Mesenchymal stem cell (in vitro differentiated cells and primary cell): ENCODE data around the gene SMOC2.

Source experiments
- DNase-seq: peaks from one replicate; pipeline ENCODE4 v3.0.0-alpha.2; 2013
- H2AFZ ChIP-seq: one replicate; pipeline ENCODE4 v1.6.1; 2013; ENCODE audit warnings: low read depth, mild to moderate bottlenecking, control low read depth, inconsistent platforms, low read length, moderate library complexity
- H2AK5ac ChIP-seq: 2 replicates; pipeline ENCODE4 v1.6.1; 2013; ENCODE audit warnings: low read length, moderate library complexity, mild to moderate bottlenecking, inconsistent platforms; ENCODE audit not compliant: severe bottlenecking
- H2BK120ac ChIP-seq: one replicate; pipeline ENCODE4 v1.6.1; 2013; ENCODE audit warnings: low read depth, mild to moderate bottlenecking, inconsistent platforms, low read length, moderate library complexity
- H2BK12ac ChIP-seq, 2 experiments: one replicate each; pipeline ENCODE4 v1.6.1; 2013; ENCODE audit warnings: inconsistent platforms in 2 of 2, low read length in 2 of 2, mild to moderate bottlenecking in 2 of 2, moderate library complexity in 2 of 2, control low read depth in 1 of 2
- H2BK15ac ChIP-seq: one replicate; pipeline ENCODE4 v1.6.1; 2013; ENCODE audit warnings: mild to moderate bottlenecking, low read depth, inconsistent platforms; ENCODE audit not compliant: poor library complexity, severe bottlenecking
- H2BK5ac ChIP-seq: 2 replicates; pipeline ENCODE4 v1.6.1; 2013; ENCODE audit warnings: low read depth, mild to moderate bottlenecking, low read length, control low read depth, inconsistent platforms; ENCODE audit not compliant: poor library complexity, severe bottlenecking
- H3K14ac ChIP-seq, 2 experiments: one replicate each; pipeline ENCODE4 v1.6.1; 2013; ENCODE audit warnings: inconsistent platforms in 2 of 2, low read length in 2 of 2, control low read depth in 1 of 2, mild to moderate bottlenecking in 1 of 2, moderate library complexity in 1 of 2
- H3K18ac ChIP-seq, 2 experiments: one replicate each; pipeline ENCODE4 v1.6.1; 2013; ENCODE audit warnings: inconsistent platforms in 2 of 2, low read length in 2 of 2, control low read depth in 1 of 2, low read depth in 1 of 2, mild to moderate bottlenecking in 1 of 2
- H3K23ac ChIP-seq, 2 experiments: one replicate each; pipeline ENCODE4 v1.6.1; 2013; ENCODE audit warnings: inconsistent platforms in 2 of 2, low read length in 2 of 2, mild to moderate bottlenecking in 2 of 2, moderate library complexity in 2 of 2, control low read depth in 1 of 2
- H3K27ac ChIP-seq: 2 replicates; pipeline ENCODE4 v1.5.1; 2013; ENCODE audit warnings: mild to moderate bottlenecking, moderate library complexity, low read length, control low read depth, inconsistent platforms; ENCODE audit not compliant: poor library complexity, severe bottlenecking
- H3K27me3 ChIP-seq, 2 experiments: 2 replicates each; pipeline versions ENCODE4 v1.6.1 to v1.7.0; 2013; ENCODE audit warnings: low read length in 2 of 2, mild to moderate bottlenecking in 2 of 2, moderate library complexity in 2 of 2, control low read depth in 1 of 2, inconsistent platforms in 1 of 2; ENCODE audit not compliant: control insufficient read depth in 1 of 2, insufficient read depth in 1 of 2
- H3K36me3 ChIP-seq, 2 experiments: 2 replicates each; pipeline versions ENCODE4 v1.6.1 to v1.7.0; 2013; ENCODE audit warnings: low read length in 2 of 2, control low read depth in 1 of 2, inconsistent platforms in 1 of 2, low read depth in 1 of 2, mild to moderate bottlenecking in 1 of 2; ENCODE audit not compliant: insufficient read depth in 2 of 2, control insufficient read depth in 1 of 2
- H3K4ac ChIP-seq, 2 experiments: one replicate each; pipeline ENCODE4 v1.6.1; 2013; ENCODE audit warnings: inconsistent platforms in 2 of 2, low read length in 2 of 2, mild to moderate bottlenecking in 2 of 2, moderate library complexity in 2 of 2, control low read depth in 1 of 2, low read depth in 1 of 2
- H3K4me1 ChIP-seq: 2 replicates; pipeline ENCODE4 v1.6.1; 2013; ENCODE audit warnings: low read depth, low read length, control low read depth; ENCODE audit not compliant: control insufficient read depth, insufficient read depth
- H3K4me2 ChIP-seq: 2 replicates; pipeline ENCODE4 v1.6.1; 2013; ENCODE audit warnings: low read length, mild to moderate bottlenecking, inconsistent platforms; ENCODE audit not compliant: poor library complexity, severe bottlenecking
- H3K4me3 ChIP-seq, 2 experiments: 2 replicates each; pipeline versions ENCODE4 v1.5.1 to v1.7.0; 2013; ENCODE audit warnings: low read length in 2 of 2, mild to moderate bottlenecking in 2 of 2, control low read depth in 1 of 2, low read depth in 1 of 2; ENCODE audit not compliant: insufficient read depth in 1 of 2
- H3K79me1 ChIP-seq: replicated peaks from 2 replicates; pipeline ENCODE4 v1.6.1; 2013; ENCODE audit warnings: mild to moderate bottlenecking, control low read depth, low read length, inconsistent platforms; ENCODE audit not compliant: poor library complexity, severe bottlenecking
- H3K9ac ChIP-seq: 2 replicates; pipeline ENCODE4 v1.7.0; 2013; ENCODE audit warnings: mild to moderate bottlenecking, low read length, moderate library complexity
- H3K9me3 ChIP-seq: 2 replicates; pipeline ENCODE4 v1.7.0; 2013; ENCODE audit warnings: mild to moderate bottlenecking, low read length; ENCODE audit not compliant: control insufficient read depth
- H4K8ac ChIP-seq: one replicate; pipeline ENCODE4 v1.6.1; 2013; ENCODE audit warnings: inconsistent platforms, mild to moderate bottlenecking, low read length, moderate library complexity
- H4K91ac ChIP-seq: one replicate; pipeline ENCODE4 v1.6.1; 2013; ENCODE audit warnings: mild to moderate bottlenecking, low read length, inconsistent platforms
- WGBS: methylation state at CpG from one replicate; pipeline ENCODE4 v1.1.7; 2013; ENCODE audit warnings: mixed read lengths; 5-methylcytosine and 5-hydroxymethylcytosine counted together

SMOC2 gene

DNA sequence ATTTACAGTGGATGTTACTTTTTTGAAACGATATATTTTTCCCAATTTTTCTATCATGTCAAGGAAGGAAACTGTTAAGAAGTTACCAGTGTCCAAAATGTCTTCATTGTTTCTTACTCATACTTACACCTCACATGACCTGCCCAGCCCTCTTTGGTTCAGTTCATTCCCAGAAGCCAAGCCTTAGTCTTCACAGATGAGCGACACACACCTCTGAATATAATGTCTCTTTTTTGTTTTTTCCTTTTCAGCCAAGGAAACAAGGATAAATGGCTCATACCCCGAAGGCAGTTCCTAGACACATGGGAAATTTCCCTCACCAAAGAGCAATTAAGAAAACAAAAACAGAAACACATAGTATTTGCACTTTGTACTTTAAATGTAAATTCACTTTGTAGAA lies 225.2 kb downstream of the SMOC2 start:
- Histone ChIP-seq H3K79me1 (no peaks in the 10 kb centered on the region), H3K4ac (no peak overlapping the region), H3K4me1 (no peaks in the 10 kb centered on the region), H2AFZ (no peak overlapping the region), H2BK12ac (no peak overlapping the region), H3K4me3 (no peak overlapping the region), H2BK5ac (no peak overlapping the region), H3K9me3 (no peaks in the 10 kb centered on the region), H3K18ac (no peak overlapping the region), H2BK15ac (no peak overlapping the region), H3K27me3 (peaks cover 0 to 13% of the 10 kb centered on the region in 2 experiments), H4K8ac (no peak overlapping the region), H3K14ac (no peak overlapping the region), H3K4me2 (no peak overlapping the region), H3K9ac (no peak overlapping the region), H3K23ac (no peak overlapping the region), H2AK5ac (no peak overlapping the region), H3K36me3 (no peaks in the 10 kb centered on the region), H3K27ac (no peak overlapping the region), H2BK120ac (no peak overlapping the region), H4K91ac (no peak overlapping the region)
- 76% methylated on average over 2 of the region's 3 CpGs for WGBS
- DNase-seq, result no peak

DNA sequence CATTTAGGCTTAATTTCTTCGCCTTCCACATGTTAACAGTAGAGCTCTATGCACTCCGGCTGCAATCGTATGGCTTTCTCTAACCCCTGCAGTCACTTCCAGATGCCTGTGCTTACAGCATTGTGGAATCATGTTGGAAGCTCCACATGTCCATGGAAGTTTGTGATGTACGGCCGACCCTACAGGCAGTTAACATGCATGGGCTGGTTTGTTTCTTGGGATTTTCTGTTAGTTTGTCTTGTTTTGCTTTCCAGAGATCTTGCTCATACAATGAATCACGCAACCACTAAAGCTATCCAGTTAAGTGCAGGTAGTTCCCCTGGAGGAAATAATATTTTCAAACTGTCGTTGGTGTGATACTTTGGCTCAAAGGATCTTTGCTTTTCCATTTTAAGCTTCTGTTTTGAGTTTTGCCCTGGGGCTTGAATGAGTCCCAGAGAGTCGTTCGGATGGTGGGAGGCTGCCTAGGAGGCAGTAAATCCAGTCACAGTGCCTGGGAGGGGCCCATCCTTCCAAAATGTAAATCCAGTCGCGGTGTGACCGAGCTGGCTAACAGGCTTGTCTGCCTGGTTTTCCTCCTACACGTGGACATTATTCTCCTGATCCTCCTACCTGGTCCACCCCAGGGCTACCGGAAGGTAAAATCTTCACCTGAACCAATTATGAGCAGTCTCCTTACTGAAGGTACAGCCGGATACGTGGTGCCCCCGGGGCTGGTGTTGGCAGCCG lies 225.9 kb downstream of the SMOC2 start:
- WGBS, result 73% methylated on average over 18 of the region's 18 CpGs
- H4K8ac ChIP-seq, result no peak overlapping the region

DNA sequence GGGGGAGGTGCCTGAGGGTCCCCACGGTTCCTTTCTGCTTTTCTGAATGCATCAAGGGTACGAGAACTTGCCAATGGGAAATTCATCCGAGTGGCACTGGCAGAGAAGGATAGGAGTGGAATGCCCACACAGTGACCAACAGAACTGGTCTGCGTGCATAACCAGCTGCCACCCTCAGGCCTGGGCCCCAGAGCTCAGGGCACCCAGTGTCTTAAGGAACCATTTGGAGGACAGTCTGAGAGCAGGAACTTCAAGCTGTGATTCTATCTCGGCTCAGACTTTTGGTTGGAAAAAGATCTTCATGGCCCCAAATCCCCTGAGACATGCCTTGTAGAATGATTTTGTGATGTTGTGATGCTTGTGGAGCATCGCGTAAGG lies 226.4 kb downstream of the SMOC2 start:
- Histone ChIP-seq H4K8ac (no peak overlapping the region), H2AK5ac (no peak overlapping the region), H3K4me2 (no peak overlapping the region), H2BK15ac (no peak overlapping the region), H2BK5ac (no peak overlapping the region), H3K9ac (no peak overlapping the region), H2BK12ac (no peak overlapping the region), H3K4ac (no peak overlapping the region), H2AFZ (no peak overlapping the region), H3K27me3 (peaks cover 0 to 12% of the 10 kb centered on the region in 2 experiments), H3K4me1 (no peaks in the 10 kb centered on the region), H3K23ac (no peak overlapping the region), H3K9me3 (no peaks in the 10 kb centered on the region), H3K14ac (no peak overlapping the region), H4K91ac (no peak overlapping the region), H2BK120ac (no peak overlapping the region), H3K79me1 (no peaks in the 10 kb centered on the region), H3K4me3 (no peak overlapping the region), H3K36me3 (no peaks in the 10 kb centered on the region), H3K27ac (no peak overlapping the region), H3K18ac (no peak overlapping the region)
- 77% methylated on average over 7 of the region's 7 CpGs for WGBS
- DNase-seq, result no peak

More for the DNA sequence above, 225.9 kb downstream of the SMOC2 start:
- H3K9ac ChIP-seq, result no peak overlapping the region
- peaks cover 0 to 13% of the 10 kb centered on the region in 2 experiments for H3K27me3 ChIP-seq
- H2AK5ac ChIP-seq, result no peak overlapping the region
- H3K79me1 ChIP-seq, result no peaks in the 10 kb centered on the region
- H3K4me1 ChIP-seq, result no peaks in the 10 kb centered on the region
- H2AFZ ChIP-seq, result no peak overlapping the region
- no peak for DNase-seq
- H2BK120ac ChIP-seq, result no peak overlapping the region
- H3K14ac ChIP-seq, result no peak overlapping the region
- H3K4me2 ChIP-seq, result no peak overlapping the region
- no peak overlapping the region for H4K91ac ChIP-seq
- no peaks in the 10 kb centered on the region for H3K9me3 ChIP-seq
- no peaks in the 10 kb centered on the region for H3K36me3 ChIP-seq
- H3K23ac ChIP-seq, result no peak overlapping the region
- no peak overlapping the region for H3K18ac ChIP-seq
- H3K4me3 ChIP-seq, result no peak overlapping the region
- H3K27ac ChIP-seq, result no peak overlapping the region
- no peak overlapping the region for H3K4ac ChIP-seq
- H2BK12ac ChIP-seq, result no peak overlapping the region
- H2BK15ac ChIP-seq, result no peak overlapping the region
- no peak overlapping the region for H2BK5ac ChIP-seq

DNA sequence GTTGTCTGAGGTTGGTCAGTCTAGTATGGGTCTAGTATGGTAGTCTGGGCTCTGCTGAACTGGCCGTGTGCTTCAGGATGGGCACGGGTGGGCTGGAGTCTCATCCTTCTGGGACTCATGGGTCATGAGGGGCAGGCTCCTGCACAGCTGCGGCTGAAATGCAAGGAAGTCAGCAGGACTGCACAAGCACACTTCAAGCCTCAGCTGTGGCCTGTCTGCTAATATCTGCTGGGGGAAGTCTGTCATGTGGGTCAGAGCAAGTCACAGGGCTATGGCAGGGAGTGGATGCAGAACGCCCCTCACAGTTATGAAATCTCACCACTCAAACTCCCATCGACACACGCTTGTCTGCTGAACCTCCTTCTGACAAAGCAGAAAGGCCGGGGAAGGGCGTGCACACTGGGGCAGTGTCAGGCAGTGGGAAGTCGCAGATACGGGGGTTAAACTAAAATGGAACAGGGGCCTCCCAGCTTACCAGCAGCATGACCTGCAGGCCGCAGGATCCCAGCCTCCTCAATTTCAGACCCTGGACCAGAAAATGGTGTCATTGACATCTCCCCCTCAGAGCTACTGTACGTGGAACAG lies 229.5 kb downstream of the SMOC2 start:
- H4K8ac ChIP-seq, result no peak overlapping the region
- H4K91ac ChIP-seq, result no peak overlapping the region
- no peak overlapping the region for H3K18ac ChIP-seq
- H2BK15ac ChIP-seq, result no peak overlapping the region
- H3K9ac ChIP-seq, result no peak overlapping the region
- H3K27me3 ChIP-seq, result peaks cover 0 to 7% of the 10 kb centered on the region in 2 experiments
- H3K23ac ChIP-seq, result no peak overlapping the region
- no peak overlapping the region for H3K4ac ChIP-seq
- H2BK5ac ChIP-seq, result no peak overlapping the region
- H3K27ac ChIP-seq, result no peak overlapping the region
- no peaks in the 10 kb centered on the region for H3K4me1 ChIP-seq
- H2AFZ ChIP-seq, result no peak overlapping the region
- no peak overlapping the region for H3K4me2 ChIP-seq
- no peak overlapping the region for H2AK5ac ChIP-seq
- 75% methylated on average over 12 of the region's 12 CpGs for WGBS
- H3K36me3 ChIP-seq, result no peaks in the 10 kb centered on the region
- DNase-seq, result no peak
- no peak overlapping the region for H3K14ac ChIP-seq
- H2BK12ac ChIP-seq, result no peak overlapping the region
- H3K9me3 ChIP-seq, result no peaks in the 10 kb centered on the region
- H3K79me1 ChIP-seq, result no peaks in the 10 kb centered on the region
- no peak overlapping the region for H2BK120ac ChIP-seq
- H3K4me3 ChIP-seq, result no peak overlapping the region
